GM12878 (cell line): Measurements from ENCODE around the gene TMEM208.

Experiments used
- BMI1 ChIP-seq: fragments of 450-650 bp; IDR thresholded peaks from 2 replicates; pipeline ENCODE4 v1.6.1; 2016; ENCODE audit warnings: mild to moderate bottlenecking, moderate library complexity, borderline replicate concordance
- CHD1 ChIP-seq: IDR thresholded peaks from 2 replicates; pipeline ENCODE4 v1.6.1; 2012; ENCODE audit warnings: low read depth, low read length, improper control_type of control experiment
- EP300 ChIP-seq, 2 experiments: fragments of 150-350 bp in 1 of 2; IDR thresholded peaks; 2 replicates each; pipeline ENCODE4 v1.6.1; 2011 to 2012; ENCODE audit warnings: low read depth in 2 of 2, low read length in 2 of 2, borderline replicate concordance in 1 of 2, improper control_type of control experiment in 1 of 2, inconsistent platforms in 1 of 2; ENCODE audit not compliant: control insufficient read depth in 1 of 2
- GABPA ChIP-seq: IDR thresholded peaks from 2 replicates; pipeline ENCODE4 v1.6.1; 2014; ENCODE audit warnings: antibody characterized with exemption, low read depth, mild to moderate bottlenecking, inconsistent platforms
- KDM1A ChIP-seq: fragments of 200-600 bp; sonication (generic); IDR thresholded peaks from 2 replicates; pipeline ENCODE4 v1.6.1; 2016; ENCODE audit warnings: borderline replicate concordance
- PML ChIP-seq: IDR thresholded peaks from 2 replicates; pipeline ENCODE4 v1.6.1; 2012; ENCODE audit warnings: low read length, inconsistent platforms
- POLR2A ChIP-seq: IDR thresholded peaks from 2 replicates; pipeline ENCODE4 v1.6.1; 2011; ENCODE audit warnings: low read depth, mild to moderate bottlenecking, low read length
- RAD21 ChIP-seq: IDR thresholded peaks from 2 replicates; pipeline ENCODE4 v1.6.1; 2011; ENCODE audit warnings: mild to moderate bottlenecking, low read depth, low read length, moderate library complexity; ENCODE audit not compliant: insufficient read depth
- RELA ChIP-seq: fragments of 450-650 bp; IDR thresholded peaks from 2 replicates; pipeline ENCODE4 v1.8.0; 2014; ENCODE audit warnings: borderline replicate concordance; ENCODE audit not compliant: partially characterized antibody
- SREBF2 ChIP-seq: IDR thresholded peaks from 2 replicates; pipeline ENCODE4 v1.6.1; 2012; ENCODE audit warnings: mild to moderate bottlenecking, low read length
- TCF12 ChIP-seq: IDR thresholded peaks from 2 replicates; pipeline ENCODE4 v1.6.1; 2011; ENCODE audit warnings: low read depth, mild to moderate bottlenecking, low read length
- TF ChIP-seq, protein P1 (sequence below), 3 experiments: IDR thresholded peaks in 2 of 3; conservative IDR thresholded peaks in 1 of 3; 2 replicates each; pipeline ENCODE4 v1.5.1; 2011; ENCODE audit warnings: low read depth in 3 of 3, low read length in 3 of 3, mild to moderate bottlenecking in 3 of 3, control low read depth in 2 of 3, moderate library complexity in 2 of 3, inconsistent platforms in 1 of 3, mixed read lengths in 1 of 3; ENCODE audit not compliant: control insufficient read depth in 2 of 3, insufficient read depth in 1 of 3; ENCODE audit errors: extremely low read depth in 1 of 3
- TF ChIP-seq, protein P2 (sequence below): fragments of 450-650 bp; IDR thresholded peaks from 2 replicates; pipeline ENCODE4 v1.6.1; 2018; ENCODE audit warnings: mild to moderate bottlenecking, low read depth, moderate library complexity; ENCODE audit not compliant: partially characterized antibody
- TF ChIP-seq, protein P3 (sequence below): fragments of 450-650 bp; IDR thresholded peaks from 2 replicates; pipeline ENCODE4 v1.6.1; 2016; ENCODE audit warnings: mild to moderate bottlenecking, moderate library complexity, borderline replicate concordance

DNA sequence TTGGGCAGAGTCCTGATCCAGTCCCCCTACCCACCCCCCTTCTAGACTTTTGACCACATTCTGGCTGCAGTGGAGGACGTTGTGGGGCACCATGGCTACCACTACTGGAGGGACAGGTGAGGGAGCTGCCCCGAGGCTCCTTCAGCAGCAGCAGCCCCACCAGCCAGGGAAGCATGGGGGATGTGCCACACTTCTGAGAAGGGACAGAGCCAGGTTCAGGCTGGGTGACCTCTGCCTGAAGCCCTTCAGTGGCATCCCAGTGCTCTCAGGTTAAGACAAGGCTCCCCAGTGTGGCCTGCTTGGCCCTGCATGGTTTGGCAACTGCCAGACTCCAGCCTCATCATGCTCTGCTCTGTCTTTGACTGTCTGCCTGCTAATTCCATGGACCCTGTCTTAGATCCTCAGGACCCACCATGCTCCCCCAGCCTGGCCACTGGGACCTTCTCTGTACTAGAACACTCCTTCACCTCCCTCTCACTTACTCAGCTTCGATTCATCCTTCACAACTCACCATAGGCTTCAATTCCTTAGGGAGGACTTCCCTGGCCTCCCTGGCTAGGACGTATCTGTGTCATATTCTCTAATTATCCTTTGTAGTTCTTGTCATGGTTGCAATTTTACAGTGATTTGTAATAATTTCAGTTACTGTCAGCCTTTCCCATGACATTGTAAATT lies 30.7 kb downstream of the TMEM208 start:
- TF ChIP-seq, protein P1, sequence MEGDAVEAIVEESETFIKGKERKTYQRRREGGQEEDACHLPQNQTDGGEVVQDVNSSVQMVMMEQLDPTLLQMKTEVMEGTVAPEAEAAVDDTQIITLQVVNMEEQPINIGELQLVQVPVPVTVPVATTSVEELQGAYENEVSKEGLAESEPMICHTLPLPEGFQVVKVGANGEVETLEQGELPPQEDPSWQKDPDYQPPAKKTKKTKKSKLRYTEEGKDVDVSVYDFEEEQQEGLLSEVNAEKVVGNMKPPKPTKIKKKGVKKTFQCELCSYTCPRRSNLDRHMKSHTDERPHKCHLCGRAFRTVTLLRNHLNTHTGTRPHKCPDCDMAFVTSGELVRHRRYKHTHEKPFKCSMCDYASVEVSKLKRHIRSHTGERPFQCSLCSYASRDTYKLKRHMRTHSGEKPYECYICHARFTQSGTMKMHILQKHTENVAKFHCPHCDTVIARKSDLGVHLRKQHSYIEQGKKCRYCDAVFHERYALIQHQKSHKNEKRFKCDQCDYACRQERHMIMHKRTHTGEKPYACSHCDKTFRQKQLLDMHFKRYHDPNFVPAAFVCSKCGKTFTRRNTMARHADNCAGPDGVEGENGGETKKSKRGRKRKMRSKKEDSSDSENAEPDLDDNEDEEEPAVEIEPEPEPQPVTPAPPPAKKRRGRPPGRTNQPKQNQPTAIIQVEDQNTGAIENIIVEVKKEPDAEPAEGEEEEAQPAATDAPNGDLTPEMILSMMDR (IDR thresholded peaks at IDR 0.05 in 2 of 3, conservative IDR thresholded peaks at IDR 0.05 in 1 of 3; ENCODE audit: control insufficient read depth in 2 of 3, extremely low read depth in 1 of 3, insufficient read depth in 1 of 3, low read depth in 3 of 3, low read length in 3 of 3): no peak
- TF ChIP-seq GABPA (no peak), BMI1 (no peak), POLR2A (no peak), RAD21 (no peak), RELA (no peak), KDM1A (no peak), PML (no peak), CHD1 (no peak), TCF12 (no peak), SREBF2 (no peak), EP300 (IDR thresholded peaks at IDR 0.05; ENCODE audit: borderline replicate concordance in 1 of 2, control insufficient read depth in 1 of 2, low read depth in 2 of 2, low read length in 2 of 2) (no peak)
- TF ChIP-seq, protein P2, sequence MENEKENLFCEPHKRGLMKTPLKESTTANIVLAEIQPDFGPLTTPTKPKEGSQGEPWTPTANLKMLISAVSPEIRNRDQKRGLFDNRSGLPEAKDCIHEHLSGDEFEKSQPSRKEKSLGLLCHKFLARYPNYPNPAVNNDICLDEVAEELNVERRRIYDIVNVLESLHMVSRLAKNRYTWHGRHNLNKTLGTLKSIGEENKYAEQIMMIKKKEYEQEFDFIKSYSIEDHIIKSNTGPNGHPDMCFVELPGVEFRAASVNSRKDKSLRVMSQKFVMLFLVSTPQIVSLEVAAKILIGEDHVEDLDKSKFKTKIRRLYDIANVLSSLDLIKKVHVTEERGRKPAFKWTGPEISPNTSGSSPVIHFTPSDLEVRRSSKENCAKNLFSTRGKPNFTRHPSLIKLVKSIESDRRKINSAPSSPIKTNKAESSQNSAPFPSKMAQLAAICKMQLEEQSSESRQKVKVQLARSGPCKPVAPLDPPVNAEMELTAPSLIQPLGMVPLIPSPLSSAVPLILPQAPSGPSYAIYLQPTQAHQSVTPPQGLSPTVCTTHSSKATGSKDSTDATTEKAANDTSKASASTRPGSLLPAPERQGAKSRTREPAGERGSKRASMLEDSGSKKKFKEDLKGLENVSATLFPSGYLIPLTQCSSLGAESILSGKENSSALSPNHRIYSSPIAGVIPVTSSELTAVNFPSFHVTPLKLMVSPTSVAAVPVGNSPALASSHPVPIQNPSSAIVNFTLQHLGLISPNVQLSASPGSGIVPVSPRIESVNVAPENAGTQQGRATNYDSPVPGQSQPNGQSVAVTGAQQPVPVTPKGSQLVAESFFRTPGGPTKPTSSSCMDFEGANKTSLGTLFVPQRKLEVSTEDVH: no peak
- TF ChIP-seq, protein P3, sequence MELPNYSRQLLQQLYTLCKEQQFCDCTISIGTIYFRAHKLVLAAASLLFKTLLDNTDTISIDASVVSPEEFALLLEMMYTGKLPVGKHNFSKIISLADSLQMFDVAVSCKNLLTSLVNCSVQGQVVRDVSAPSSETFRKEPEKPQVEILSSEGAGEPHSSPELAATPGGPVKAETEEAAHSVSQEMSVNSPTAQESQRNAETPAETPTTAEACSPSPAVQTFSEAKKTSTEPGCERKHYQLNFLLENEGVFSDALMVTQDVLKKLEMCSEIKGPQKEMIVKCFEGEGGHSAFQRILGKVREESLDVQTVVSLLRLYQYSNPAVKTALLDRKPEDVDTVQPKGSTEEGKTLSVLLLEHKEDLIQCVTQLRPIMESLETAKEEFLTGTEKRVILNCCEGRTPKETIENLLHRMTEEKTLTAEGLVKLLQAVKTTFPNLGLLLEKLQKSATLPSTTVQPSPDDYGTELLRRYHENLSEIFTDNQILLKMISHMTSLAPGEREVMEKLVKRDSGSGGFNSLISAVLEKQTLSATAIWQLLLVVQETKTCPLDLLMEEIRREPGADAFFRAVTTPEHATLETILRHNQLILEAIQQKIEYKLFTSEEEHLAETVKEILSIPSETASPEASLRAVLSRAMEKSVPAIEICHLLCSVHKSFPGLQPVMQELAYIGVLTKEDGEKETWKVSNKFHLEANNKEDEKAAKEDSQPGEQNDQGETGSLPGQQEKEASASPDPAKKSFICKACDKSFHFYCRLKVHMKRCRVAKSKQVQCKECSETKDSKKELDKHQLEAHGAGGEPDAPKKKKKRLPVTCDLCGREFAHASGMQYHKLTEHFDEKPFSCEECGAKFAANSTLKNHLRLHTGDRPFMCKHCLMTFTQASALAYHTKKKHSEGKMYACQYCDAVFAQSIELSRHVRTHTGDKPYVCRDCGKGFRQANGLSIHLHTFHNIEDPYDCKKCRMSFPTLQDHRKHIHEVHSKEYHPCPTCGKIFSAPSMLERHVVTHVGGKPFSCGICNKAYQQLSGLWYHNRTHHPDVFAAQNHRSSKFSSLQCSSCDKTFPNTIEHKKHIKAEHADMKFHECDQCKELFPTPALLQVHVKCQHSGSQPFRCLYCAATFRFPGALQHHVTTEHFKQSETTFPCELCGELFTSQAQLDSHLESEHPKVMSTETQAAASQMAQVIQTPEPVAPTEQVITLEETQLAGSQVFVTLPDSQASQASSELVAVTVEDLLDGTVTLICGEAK: no peak
